Tibial nerve (tissue), 4 donors: Measurements from ENCODE around the gene SHISAL2A. TPM values are rescaled to one million over a fixed set of nuclear protein-coding genes. Genes with fewer than 3 reads are reported as not detected.
A peak's percentile ranks its signal among the peaks of the same experiment; 100 is the strongest.

Experiments used
- DNase-seq, 2 donors: peaks; one replicate each; pipeline ENCODE4 v3.0.0-alpha.2; 2019; ENCODE audit warnings: low spot score in 2 of 2
- H3K27ac ChIP-seq, 4 donors: fragments of 200-600 bp; sonication (generic) in 3 of 4; one replicate each; pipeline ENCODE4 v1.5.1; 2017 to 2019; ENCODE audit warnings: mild to moderate bottlenecking in 1 of 4
- H3K27me3 ChIP-seq, 2 donors: fragments of 200-600 bp; sonication (generic) in 1 of 2; one replicate each; pipeline versions ENCODE4 v1.5.1 to v1.6.0; 2017 to 2019
- H3K36me3 ChIP-seq, 3 donors: fragments of 200-600 bp; sonication (generic); one replicate each; pipeline ENCODE4 v1.5.1; 2018 to 2019
- H3K4me1 ChIP-seq, 4 donors: fragments of 200-600 bp; sonication (generic) in 3 of 4; one replicate each; pipeline ENCODE4 v1.5.1; 2017 to 2019
- H3K4me3 ChIP-seq, 4 donors: fragments of 200-600 bp; sonication (generic) in 3 of 4; one replicate each; pipeline ENCODE4 v1.5.1; 2017 to 2019; ENCODE audit warnings: mild to moderate bottlenecking in 1 of 4, moderate library complexity in 1 of 4
- H3K9me3 ChIP-seq, 4 donors: fragments of 200-600 bp; sonication (generic) in 3 of 4; one replicate each; pipeline ENCODE4 v1.5.1; 2017 to 2019
- EP300 ChIP-seq, 2 donors: sonication (generic); formaldehyde crosslinking; IDR thresholded peaks; one replicate each; pipeline ENCODE4 v1.6.1; 2017; ENCODE audit warnings: antibody characterized with exemption in 2 of 2, mild to moderate bottlenecking in 1 of 2
- POLR2A ChIP-seq, 2 donors: fragments of 450-650 bp; IDR thresholded peaks; one replicate each; pipeline ENCODE4 v1.6.1; 2017; ENCODE audit warnings: antibody characterized with exemption in 2 of 2, mild to moderate bottlenecking in 2 of 2, moderate library complexity in 2 of 2
- WGBS, 2 donors: methylation state at CpG; one replicate each; pipeline ENCODE4 v1.1.5; 2018; 5-methylcytosine and 5-hydroxymethylcytosine counted together
- total RNA-seq, 4 donors: library from RNA; depleted of rRNA; stranded (reverse); fragments of >200 nt; gene quantifications; one replicate each; pipeline ENCODE4 v1.1.0, GENCODE V29; 2016
- TF ChIP-seq, protein P1 (sequence below), 5 experiments: fragments of 200-600 bp in 3 of 5; fragments of 450-650 bp in 2 of 5; sonication (generic) in 3 of 5; IDR thresholded peaks; one replicate each; pipeline ENCODE4 v1.5.1; 2016 to 2019; ENCODE audit warnings: antibody characterized with exemption in 5 of 5, mild to moderate bottlenecking in 3 of 5, moderate library complexity in 2 of 5

Gene SHISAL2A
- total RNA-seq, 4 donors from 2014 or later: 1.2 to 1.9 TPM; not detected in 2

GRCh38 chr1:52662645-52663313, 29.8 kb downstream of the SHISAL2A start:
- 26 to 30% methylated on average over 13 of the region's 13 CpGs for WGBS, 2 donors
- no peak for TF ChIP-seq POLR2A (IDR thresholded peaks at IDR 0.05)
- TF ChIP-seq, protein P1, sequence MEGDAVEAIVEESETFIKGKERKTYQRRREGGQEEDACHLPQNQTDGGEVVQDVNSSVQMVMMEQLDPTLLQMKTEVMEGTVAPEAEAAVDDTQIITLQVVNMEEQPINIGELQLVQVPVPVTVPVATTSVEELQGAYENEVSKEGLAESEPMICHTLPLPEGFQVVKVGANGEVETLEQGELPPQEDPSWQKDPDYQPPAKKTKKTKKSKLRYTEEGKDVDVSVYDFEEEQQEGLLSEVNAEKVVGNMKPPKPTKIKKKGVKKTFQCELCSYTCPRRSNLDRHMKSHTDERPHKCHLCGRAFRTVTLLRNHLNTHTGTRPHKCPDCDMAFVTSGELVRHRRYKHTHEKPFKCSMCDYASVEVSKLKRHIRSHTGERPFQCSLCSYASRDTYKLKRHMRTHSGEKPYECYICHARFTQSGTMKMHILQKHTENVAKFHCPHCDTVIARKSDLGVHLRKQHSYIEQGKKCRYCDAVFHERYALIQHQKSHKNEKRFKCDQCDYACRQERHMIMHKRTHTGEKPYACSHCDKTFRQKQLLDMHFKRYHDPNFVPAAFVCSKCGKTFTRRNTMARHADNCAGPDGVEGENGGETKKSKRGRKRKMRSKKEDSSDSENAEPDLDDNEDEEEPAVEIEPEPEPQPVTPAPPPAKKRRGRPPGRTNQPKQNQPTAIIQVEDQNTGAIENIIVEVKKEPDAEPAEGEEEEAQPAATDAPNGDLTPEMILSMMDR (IDR thresholded peaks at IDR 0.05): no peak
- no peaks in the 10 kb centered on the region for H3K4me1 ChIP-seq
- H3K4me3 ChIP-seq: no peak overlapping the region
- H3K9me3 ChIP-seq: no peaks in the 10 kb centered on the region
- H3K27ac ChIP-seq: no peak overlapping the region
- H3K36me3 ChIP-seq: no peaks in the 10 kb centered on the region
- no peaks in the 10 kb centered on the region for H3K27me3 ChIP-seq
- no peak for DNase-seq

DNA sequence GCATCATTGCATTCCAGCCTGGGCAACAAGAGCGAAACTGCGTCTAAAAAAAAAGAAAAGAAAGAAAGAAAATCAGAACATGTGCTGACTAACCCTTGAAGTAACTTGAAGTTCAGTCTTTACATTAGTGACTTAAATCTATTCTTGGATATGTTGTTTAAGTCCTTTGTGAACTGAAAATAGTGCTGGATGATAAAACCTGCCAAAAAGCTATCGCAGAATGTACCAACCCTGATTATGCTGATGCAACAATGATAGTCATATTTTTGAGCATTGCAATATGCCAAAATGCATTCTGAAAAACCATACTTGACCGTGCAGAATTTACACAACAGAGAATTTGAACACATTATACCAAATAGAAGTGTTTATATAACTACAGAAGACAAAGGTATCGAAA, 30.7 kb downstream of the SHISAL2A start:
- Histone ChIP-seq H3K27me3 (no peaks in the 10 kb centered on the region), H3K4me3 (no peak overlapping the region), H3K27ac (no peak overlapping the region), H3K36me3 (no peaks in the 10 kb centered on the region), H3K4me1 (no peaks in the 10 kb centered on the region), H3K9me3 (no peaks in the 10 kb centered on the region)
- no peak for DNase-seq
- WGBS, 2 donors: 73 to 76% methylated on average over 5 of the region's 5 CpGs
- TF ChIP-seq, protein P1 (IDR thresholded peaks at IDR 0.05): no peak
- no peak for TF ChIP-seq POLR2A (IDR thresholded peaks at IDR 0.05)
- no peak for TF ChIP-seq EP300 (IDR thresholded peaks at IDR 0.05)

DNA sequence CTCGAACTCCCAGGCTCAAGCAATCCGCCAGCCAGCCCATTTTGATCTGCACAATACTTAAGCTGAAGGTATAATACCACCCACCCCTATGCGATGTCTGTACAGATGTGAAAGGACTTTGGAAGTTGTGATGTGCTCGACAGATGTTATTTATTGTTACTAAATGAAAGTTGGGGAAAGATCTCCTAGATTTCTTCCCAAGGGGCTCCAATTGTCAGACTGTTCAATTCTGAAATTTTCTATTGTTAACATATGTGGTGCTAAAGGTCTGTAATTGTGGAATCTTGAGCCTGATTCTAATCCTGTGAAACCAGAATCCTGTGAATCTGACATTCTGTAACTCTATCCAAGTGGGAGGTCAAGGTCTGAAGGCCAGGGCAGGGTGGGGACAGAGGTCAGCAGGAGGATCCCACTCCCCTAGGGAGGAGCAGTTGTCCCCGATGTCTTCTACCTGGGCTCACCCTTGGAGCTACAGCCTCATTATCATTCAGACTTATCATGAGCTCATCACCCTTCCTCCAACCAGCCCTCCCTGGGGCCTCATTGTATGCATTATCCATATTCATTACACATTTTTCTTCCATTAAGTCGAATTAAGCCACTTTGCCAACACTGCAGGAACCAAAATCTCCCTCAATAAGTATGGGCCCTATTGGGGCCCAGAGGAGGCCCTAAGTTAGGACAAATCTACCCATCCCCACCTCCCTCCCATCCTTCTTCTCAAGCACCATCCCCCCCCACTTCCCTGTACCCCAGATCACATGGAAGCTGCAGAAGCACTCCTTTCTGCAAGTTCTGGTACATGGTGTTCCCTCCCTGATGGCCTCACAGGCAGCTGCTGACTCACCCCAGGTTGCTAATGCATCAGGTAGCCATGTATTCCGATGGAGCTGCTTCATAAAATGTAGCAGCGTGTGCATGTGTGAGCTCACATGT, 32.3 kb downstream of the SHISAL2A start:
- peaks cover 0 to 4% (median 0%) of the 10 kb centered on the region in 4 donors for H3K4me1 ChIP-seq
- no peaks in the 10 kb centered on the region for H3K36me3 ChIP-seq
- TF ChIP-seq POLR2A (IDR thresholded peaks at IDR 0.05) (no peak), EP300 (IDR thresholded peaks at IDR 0.05) (peak in 1 of 2 donors; percentile 8)
- TF ChIP-seq, protein P1 (IDR thresholded peaks at IDR 0.05): no peak
- 59 to 72% methylated on average over 8 of the region's 8 CpGs for WGBS, 2 donors
- no peak overlapping the region for H3K27ac ChIP-seq
- no peak for DNase-seq
- H3K4me3 ChIP-seq: no peak overlapping the region
- no peaks in the 10 kb centered on the region for H3K9me3 ChIP-seq
- H3K27me3 ChIP-seq: no peaks in the 10 kb centered on the region

- Histone ChIP-seq H3K36me3 (no peaks in the 10 kb centered on the region), H3K4me3 (no peak overlapping the region)
- WGBS, 2 donors: 85 to 86% methylated on average over 5 of the region's 5 CpGs
Observed at GRCh38 chr1:52667290-52667689, 34.3 kb downstream of the SHISAL2A start.

More at GRCh38 chr1:52667290-52667689, 34.3 kb downstream of the SHISAL2A start:
- TF ChIP-seq EP300 (IDR thresholded peaks at IDR 0.05): no peak
- TF ChIP-seq, protein P1 (IDR thresholded peaks at IDR 0.05): no peak
- Histone ChIP-seq H3K9me3 (no peaks in the 10 kb centered on the region), H3K27me3 (no peaks in the 10 kb centered on the region), H3K27ac (no peak overlapping the region), H3K4me1 (peaks cover 0 to 5% (median 0%) of the 10 kb centered on the region in 4 donors)
- DNase-seq: no peak
